ENCODE measurements around the gene FOXO3. TPM values are rescaled to one million over a fixed set of nuclear protein-coding genes. Genes with fewer than 3 reads are reported as not detected.

Gene FOXO3
- total and polyA plus RNA-seq, 8 donors = 50.0 to 71.1 (median 63.1) TPM

- intact Hi-C loops (cut with DNase I) = loop anchor here in 1 of 2 donors (10.0 kb wide), 1 partner anchor 76 kb away; no protein-coding TSS in a partner anchor
- DNase-seq = no peak
- no peak overlapping the region for H3K4me3 ChIP-seq
- no peaks in the 10 kb centered on the region for H3K9me3 ChIP-seq
- peak overlapping the region; percentile 3 to 49 for H3K27ac ChIP-seq
- TF ChIP-seq CTCF (IDR thresholded peaks at IDR 0.05) = no peak
- H3K4me1 ChIP-seq = peaks cover 30 to 89% of the 10 kb centered on the region in 2 donors
- H3K27me3 ChIP-seq = no peaks in the 10 kb centered on the region
- H3K36me3 ChIP-seq = no peaks in the 10 kb centered on the region
- ATAC-seq = peak; percentile 69
Observed at GRCh38 chr6:108650325-108650724, 89.6 kb downstream of the FOXO3 start.

GRCh38 chr6:108650781-108651180 lies 90.1 kb downstream of the FOXO3 start:
- Histone ChIP-seq H3K4me3 (no peak overlapping the region), H3K27ac (peak overlapping the region; percentile 3 to 49), H3K4me1 (peaks cover 34 to 93% of the 10 kb centered on the region in 2 donors), H3K36me3 (no peaks in the 10 kb centered on the region), H3K9me3 (no peaks in the 10 kb centered on the region), H3K27me3 (no peaks in the 10 kb centered on the region)
- ATAC-seq (peak; percentile 14), DNase-seq (no peak)
- intact Hi-C loops (cut with DNase I) = loop anchor here in 1 of 2 donors (10.0 kb wide), 1 partner anchor 76 kb away; no protein-coding TSS in a partner anchor
- no peak for TF ChIP-seq CTCF (IDR thresholded peaks at IDR 0.05)

- Histone ChIP-seq H3K27ac (peak overlapping the region; percentile 3 to 49), H3K4me3 (no peak overlapping the region), H3K9me3 (no peaks in the 10 kb centered on the region), H3K27me3 (no peaks in the 10 kb centered on the region), H3K4me1 (peaks cover 37 to 97% of the 10 kb centered on the region in 2 donors), H3K36me3 (no peaks in the 10 kb centered on the region)
- DNase-seq (peak in 2 of 4 donors; percentile 46 to 58), ATAC-seq (no peak)
- TF ChIP-seq CTCF (IDR thresholded peaks at IDR 0.05) = no peak
- intact Hi-C loops (cut with DNase I) = loop anchor here in 1 of 2 donors (10.0 kb wide), 1 partner anchor 77 kb away; no protein-coding TSS in a partner anchor
Observed at GRCh38 chr6:108651340-108652227, 90.9 kb downstream of the FOXO3 start.

GRCh38 chr6:108652375-108652774 lies 91.7 kb downstream of the FOXO3 start:
- no peak for TF ChIP-seq CTCF (IDR thresholded peaks at IDR 0.05)
- ATAC-seq (no peak), DNase-seq (no peak)
- intact Hi-C loops (cut with DNase I) = loop anchor here in 1 of 2 donors (10.0 kb wide), 1 partner anchor 78 kb away; no protein-coding TSS in a partner anchor
- Histone ChIP-seq H3K4me3 (no peak overlapping the region), H3K4me1 (peaks cover 42 to 96% of the 10 kb centered on the region in 2 donors), H3K27ac (peak overlapping the region; percentile 49 to 51), H3K36me3 (no peaks in the 10 kb centered on the region), H3K9me3 (no peaks in the 10 kb centered on the region), H3K27me3 (no peaks in the 10 kb centered on the region)

- Histone ChIP-seq H3K9me3 (no peaks in the 10 kb centered on the region), H3K27me3 (no peaks in the 10 kb centered on the region), H3K4me3 (no peak overlapping the region), H3K4me1 (peaks cover 42 to 82% of the 10 kb centered on the region in 2 donors), H3K36me3 (no peaks in the 10 kb centered on the region), H3K27ac (peak overlapping the region; percentile 51 to 62)
- TF ChIP-seq CTCF (IDR thresholded peaks at IDR 0.05) = no peak
- intact Hi-C loops (cut with DNase I) = loop anchor here in 1 of 2 donors (10.0 kb wide), 1 partner anchor 79 kb away; no protein-coding TSS in a partner anchor
- DNase-seq (no peak), ATAC-seq (peak; percentile 14)
Observed at GRCh38 chr6:108653949-108654348, 93.2 kb downstream of the FOXO3 start.

Measured in left lung (tissue), 10 donors.